Measurements from ENCODE around the gene CENPX. TPM values are rescaled to one million over a fixed set of nuclear protein-coding genes. Genes with fewer than 3 reads are reported as not detected.

The CENPX gene
- total RNA-seq, 1 donor from 2014 or later: 66.2 TPM

DNA sequence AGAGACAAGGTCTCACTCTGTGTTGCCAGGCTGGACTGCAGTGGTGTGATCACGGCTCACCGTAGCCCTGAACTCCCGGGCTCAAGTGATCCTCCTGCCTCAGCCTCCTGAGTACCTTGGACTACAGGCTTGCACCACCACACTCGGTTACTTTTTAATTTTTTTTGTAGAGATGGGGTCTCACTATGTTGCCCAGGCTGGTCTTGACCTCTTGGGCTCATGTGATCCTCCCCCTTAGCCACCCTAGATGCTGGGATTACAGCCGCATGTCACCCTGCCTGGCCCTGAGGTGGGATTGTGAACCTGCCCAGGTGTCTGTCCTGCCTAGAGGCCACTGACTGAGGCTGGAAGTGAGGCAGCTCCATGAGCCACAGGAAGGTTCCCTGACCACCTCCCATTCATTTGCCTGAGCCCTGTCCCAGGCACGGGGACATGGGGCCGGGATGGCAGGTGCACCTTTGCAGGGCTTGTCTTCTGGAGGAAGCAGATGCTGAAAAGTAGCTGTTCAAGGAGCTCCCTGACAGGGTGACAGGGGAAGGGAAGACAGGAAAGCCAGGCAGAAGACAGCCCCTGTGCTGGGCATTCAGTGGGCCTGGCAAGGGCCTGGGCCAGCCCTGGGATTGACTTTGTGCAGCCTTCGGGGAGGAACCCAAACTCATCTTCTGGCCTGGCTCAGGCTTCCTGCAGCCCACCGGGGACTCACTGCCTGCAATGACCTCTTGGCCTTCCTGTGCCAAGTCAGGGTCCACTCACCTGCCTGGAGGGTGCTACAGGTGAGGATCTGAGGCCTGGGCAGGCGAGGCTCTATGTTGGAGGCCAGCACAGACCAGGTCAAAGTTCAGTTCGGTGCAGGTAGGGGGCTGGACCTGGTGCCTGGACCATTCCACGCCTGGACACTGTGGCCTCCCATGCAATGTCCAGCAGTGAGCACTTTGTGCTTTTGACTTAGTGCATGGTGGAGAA, 53.5 kb downstream of the CENPX start:
- peaks cover 25% of the 10 kb centered on the region for H3K27me3 Mint-ChIP-seq
- H3K27ac Mint-ChIP-seq: no peak overlapping the region
- no peaks in the 10 kb centered on the region for H3K9me3 Mint-ChIP-seq (ENCODE audit: low read depth)

More for the DNA sequence above, 53.5 kb downstream of the CENPX start:
- TF ChIP-seq, protein P1, sequence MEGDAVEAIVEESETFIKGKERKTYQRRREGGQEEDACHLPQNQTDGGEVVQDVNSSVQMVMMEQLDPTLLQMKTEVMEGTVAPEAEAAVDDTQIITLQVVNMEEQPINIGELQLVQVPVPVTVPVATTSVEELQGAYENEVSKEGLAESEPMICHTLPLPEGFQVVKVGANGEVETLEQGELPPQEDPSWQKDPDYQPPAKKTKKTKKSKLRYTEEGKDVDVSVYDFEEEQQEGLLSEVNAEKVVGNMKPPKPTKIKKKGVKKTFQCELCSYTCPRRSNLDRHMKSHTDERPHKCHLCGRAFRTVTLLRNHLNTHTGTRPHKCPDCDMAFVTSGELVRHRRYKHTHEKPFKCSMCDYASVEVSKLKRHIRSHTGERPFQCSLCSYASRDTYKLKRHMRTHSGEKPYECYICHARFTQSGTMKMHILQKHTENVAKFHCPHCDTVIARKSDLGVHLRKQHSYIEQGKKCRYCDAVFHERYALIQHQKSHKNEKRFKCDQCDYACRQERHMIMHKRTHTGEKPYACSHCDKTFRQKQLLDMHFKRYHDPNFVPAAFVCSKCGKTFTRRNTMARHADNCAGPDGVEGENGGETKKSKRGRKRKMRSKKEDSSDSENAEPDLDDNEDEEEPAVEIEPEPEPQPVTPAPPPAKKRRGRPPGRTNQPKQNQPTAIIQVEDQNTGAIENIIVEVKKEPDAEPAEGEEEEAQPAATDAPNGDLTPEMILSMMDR (IDR thresholded peaks at IDR 0.05; ENCODE audit: unreplicated experiment): no peak
- no peak for DNase-seq (ENCODE audit: low spot score, unreplicated experiment)
- Mint-ChIP-seq H3K36me3 (ENCODE audit: insufficient read depth) (no peaks in the 10 kb centered on the region), H3K4me1 (ENCODE audit: low read depth) (peaks cover 1% of the 10 kb centered on the region), H3K4me3 (ENCODE audit: low read depth) (no peak overlapping the region)

Other genes with a start within 250 kb of the CENPX start
- 2.1 and 2.2 TPM in 2 replicates for gene GCGR, start 218.7 kb downstream of the CENPX start, total RNA-seq
- gene MCRIP1, start 189.6 kb downstream of the CENPX start, total RNA-seq: 138 and 157 TPM in 2 replicates
- not detected in 2 replicates for gene PPP1R27, start 187.8 kb downstream of the CENPX start, total RNA-seq
- 467 and 484 TPM in 2 replicates for gene P4HB, start 162.3 kb downstream of the CENPX start, total RNA-seq
- 239 and 248 TPM in 2 replicates for gene ARHGDIA, start 151.5 kb downstream of the CENPX start, total RNA-seq
- gene ALYREF, start 131.3 kb downstream of the CENPX start, total RNA-seq: 98.9 and 99.7 TPM in 2 replicates
- gene ANAPC11, start 131.2 kb downstream of the CENPX start, total RNA-seq: 137 and 139 TPM in 2 replicates
- 0.78 and 1.7 TPM in 2 replicates for gene NPB, start 120.6 kb downstream of the CENPX start, total RNA-seq
- 93.2 and 95.2 TPM in 2 replicates for gene PCYT2, start 111.5 kb downstream of the CENPX start, total RNA-seq
- 32.4 and 34.0 TPM in 2 replicates for gene SIRT7, start 104.7 kb downstream of the CENPX start, total RNA-seq
- gene MAFG, start 95.1 kb downstream of the CENPX start, total RNA-seq: 29.5 and 30.2 TPM in 2 replicates
- gene PYCR1, start 85.6 kb downstream of the CENPX start, total RNA-seq: 65.0 and 65.6 TPM in 2 replicates
- gene MYADML2, start 75.6 kb downstream of the CENPX start, total RNA-seq: not detected in 2 replicates
- gene NOTUM, start 61.7 kb downstream of the CENPX start, total RNA-seq: 0.60 and 1.3 TPM in 2 replicates
- gene ASPSCR1, start 45.2 kb downstream of the CENPX start, total RNA-seq: 55.5 and 55.7 TPM in 2 replicates
- gene LRRC45, start 427 bp upstream of the CENPX start, total RNA-seq: 39.4 and 43.7 TPM in 2 replicates
- 25.2 and 26.2 TPM in 2 replicates for gene RAC3, start 8.8 kb upstream of the CENPX start, total RNA-seq
- 72.2 and 77.6 TPM in 2 replicates for gene DCXR, start 14.8 kb upstream of the CENPX start, total RNA-seq
- gene RFNG, start 28.9 kb upstream of the CENPX start, total RNA-seq: 60.1 and 65.5 TPM in 2 replicates
- 134 and 137 TPM in 2 replicates for gene GPS1, start 29.0 kb upstream of the CENPX start, total RNA-seq
- 85.2 and 93.8 TPM in 2 replicates for gene DUS1L, start 42.9 kb upstream of the CENPX start, total RNA-seq
- gene FASN, start 75.4 kb upstream of the CENPX start, total RNA-seq: 303 and 308 TPM in 2 replicates
- 79.0 and 79.3 TPM in 2 replicates for gene CCDC57, start 190.0 kb upstream of the CENPX start, total RNA-seq
- 5.4 and 5.9 TPM in 2 replicates for gene SLC16A3, start 206.2 kb upstream of the CENPX start, total RNA-seq